LHCN-M2 (cell line): ENCODE measurements around the gene EXOC4. TPM values are rescaled to one million over a fixed set of nuclear protein-coding genes. Genes with fewer than 3 reads are reported as not detected.

Experiments used
- DNase-seq: peaks from one replicate; pipeline ENCODE4 v3.0.0-alpha.2; 2012; ENCODE audit warnings: low read depth
- total RNA-seq: library from RNA; depleted of rRNA; stranded (reverse); fragments of >200 nt; gene quantifications from 2 replicates; pipeline ENCODE4 v1.2.3, GENCODE V29; 2014

The EXOC4 gene
- total RNA-seq, 1 experiment from 2014 or later: 78.0 TPM

DNA sequence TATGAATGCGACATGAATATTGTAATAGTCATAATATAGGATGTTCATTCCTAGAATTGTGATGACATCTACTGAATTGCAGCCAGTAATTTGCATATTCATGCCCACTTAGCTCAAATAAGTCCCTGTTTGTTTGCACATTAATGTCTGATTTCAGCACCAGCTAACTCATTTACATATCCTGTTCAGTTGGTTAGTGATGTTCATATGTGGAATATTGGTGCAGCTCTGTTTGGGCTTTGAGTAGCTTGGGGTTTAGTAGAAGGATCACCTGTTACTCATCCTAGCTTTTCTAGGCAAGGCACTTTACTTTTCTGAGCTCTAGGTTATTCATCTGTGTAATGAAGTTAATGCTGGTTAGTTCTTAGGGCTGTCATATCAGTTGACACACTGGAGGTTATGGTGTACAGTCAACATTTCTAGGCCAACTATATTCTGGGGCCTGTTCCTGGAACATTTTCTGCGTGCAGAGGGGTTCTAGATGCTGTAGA is 238.4 kb downstream of the EXOC4 start:
- no peak for DNase-seq

GRCh38 chr7:133491846-133492652 is 239.2 kb downstream of the EXOC4 start:
- no peak for DNase-seq

DNA sequence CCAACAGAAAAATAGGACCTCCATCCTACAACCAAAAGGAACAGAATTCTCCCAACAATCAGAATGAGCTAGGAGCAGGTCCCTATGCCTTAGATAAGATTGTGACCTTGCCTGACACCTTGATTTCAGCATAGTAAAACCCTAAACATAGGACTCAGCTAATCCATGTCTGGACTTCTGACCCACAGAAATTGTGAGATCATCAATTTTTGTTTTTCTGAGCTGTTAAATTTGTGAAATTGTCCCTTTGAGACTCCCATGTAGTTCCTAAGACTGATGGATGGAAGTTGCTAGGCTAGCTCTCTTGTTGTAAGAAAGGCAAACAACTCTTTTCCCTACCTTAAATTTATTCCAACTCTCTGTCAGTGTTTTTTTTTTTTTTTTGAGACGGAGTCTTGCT is 244.2 kb downstream of the EXOC4 start:
- DNase-seq: no peak

- DNase-seq: no peak
Observed at GRCh38 chr7:133501771-133502170, 248.9 kb downstream of the EXOC4 start.

GRCh38 chr7:133502498-133502897 is 249.6 kb downstream of the EXOC4 start:
- DNase-seq: no peak

DNA sequence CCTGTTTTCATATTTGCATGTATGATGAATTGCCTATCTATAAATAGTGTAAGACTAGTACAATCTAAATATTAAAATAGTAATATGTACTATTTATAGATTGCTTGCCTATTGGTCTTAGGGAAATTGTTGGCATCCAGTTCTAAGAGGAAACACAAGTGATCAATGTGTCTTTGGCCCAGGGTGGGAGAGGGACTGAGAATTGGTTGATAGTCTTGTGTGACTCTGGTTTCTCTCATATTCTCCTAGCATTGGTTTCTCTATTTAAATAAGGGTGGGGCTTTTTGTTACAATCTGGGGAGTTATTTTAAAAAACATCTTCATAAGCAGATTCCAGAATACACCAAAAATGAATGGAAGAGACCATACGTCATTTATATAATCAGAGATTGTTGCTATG is 250.1 kb downstream of the EXOC4 start:
- no peak for DNase-seq

GRCh38 chr7:133504825-133505224 is 251.9 kb downstream of the EXOC4 start:
- peak; percentile 29 for DNase-seq

DNA sequence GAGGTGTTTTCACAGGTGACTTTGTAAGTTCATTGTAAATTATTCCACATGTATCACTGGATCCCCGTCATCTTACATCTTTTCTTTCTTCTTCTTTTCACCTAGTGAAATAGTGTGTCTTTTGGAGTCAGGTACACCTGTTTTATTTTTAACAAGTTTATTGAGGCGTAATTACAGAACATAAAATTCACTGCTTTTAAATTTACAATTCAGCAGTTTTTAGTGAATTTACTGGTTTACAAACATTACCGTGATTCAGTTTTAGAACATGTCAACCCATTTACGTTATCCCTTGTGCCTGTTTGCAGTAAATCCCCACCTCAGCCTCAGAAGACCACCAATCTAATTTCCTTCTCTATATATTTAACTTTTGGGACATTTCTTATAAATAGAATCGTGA is 256.9 kb downstream of the EXOC4 start:
- DNase-seq: no peak

DNA sequence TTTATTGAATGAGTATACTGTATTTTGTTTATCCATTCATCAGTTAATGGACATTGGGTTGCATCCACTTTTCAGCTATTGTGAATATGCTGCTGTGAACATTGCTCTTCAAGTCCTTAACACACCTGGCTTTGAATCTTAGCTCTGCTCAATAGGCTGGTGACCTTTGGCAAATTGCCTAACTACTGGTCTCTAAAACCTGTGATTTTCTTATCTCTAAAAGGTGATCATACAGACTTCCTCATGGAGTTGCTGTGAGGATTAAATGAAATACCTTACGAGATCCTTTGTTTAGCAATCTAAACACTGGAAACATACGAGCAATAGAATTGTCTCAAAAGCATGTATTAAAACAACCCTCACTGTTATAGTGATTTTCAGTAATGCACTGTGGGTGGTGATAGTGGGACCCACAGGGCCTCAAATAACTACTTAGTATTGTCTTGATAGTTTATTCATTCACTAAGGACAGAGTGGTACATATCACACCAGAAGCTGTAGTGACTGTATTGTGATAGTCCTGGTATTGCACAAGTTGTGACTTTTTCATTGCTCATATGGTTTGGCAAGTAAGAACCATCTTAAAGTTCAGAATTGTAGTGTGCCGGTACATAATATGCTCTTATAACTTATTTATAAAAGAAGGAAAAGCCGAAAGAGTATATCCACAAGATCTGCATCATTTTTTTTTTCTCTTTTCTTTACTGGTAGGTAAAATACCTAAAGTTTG is 257.6 kb downstream of the EXOC4 start:
- DNase-seq: peak; percentile 22

DNA sequence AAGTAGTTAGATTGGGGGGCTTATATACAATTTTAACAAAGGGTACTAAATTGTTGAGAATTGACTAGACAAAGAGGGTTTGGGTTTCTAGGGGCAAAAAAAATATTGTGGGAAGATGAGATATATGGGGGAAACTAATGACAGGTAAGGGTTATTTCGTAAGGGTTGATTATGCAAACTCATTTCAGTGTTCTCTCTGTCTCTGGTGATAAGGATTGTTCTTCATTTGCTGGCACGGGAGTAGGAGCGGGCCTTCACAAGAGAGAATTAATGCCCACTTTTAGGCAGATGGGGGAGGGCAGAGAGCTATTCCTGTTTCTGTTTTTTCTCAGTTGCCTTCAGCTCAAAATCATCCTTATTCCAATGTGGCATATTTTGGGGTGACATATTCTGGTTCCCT is 258.4 kb downstream of the EXOC4 start:
- DNase-seq: no peak

- no peak for DNase-seq
Observed at GRCh38 chr7:133511708-133512107, 258.8 kb downstream of the EXOC4 start.

- DNase-seq: peak; percentile 97
Observed at GRCh38 chr7:133512560-133512959, 259.7 kb downstream of the EXOC4 start.

DNA sequence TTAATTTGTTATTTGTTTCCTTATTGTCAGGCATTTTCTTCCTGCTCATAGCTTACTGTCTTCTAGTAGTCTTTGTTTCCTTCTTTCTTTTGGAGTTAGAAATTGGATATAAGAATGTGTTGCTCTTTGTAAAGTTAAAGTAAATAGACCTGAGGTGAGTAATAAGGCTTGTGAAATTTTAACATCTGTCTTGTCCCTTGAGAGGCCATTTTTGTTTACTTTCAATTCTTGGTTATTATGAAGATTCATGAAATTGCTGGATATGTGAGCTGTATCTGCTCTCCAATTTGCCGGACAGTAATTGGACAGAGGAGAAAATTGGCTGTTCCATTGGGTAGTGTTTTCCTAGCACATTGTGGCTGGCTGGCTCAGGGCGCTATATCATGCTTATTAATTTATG is 260.7 kb downstream of the EXOC4 start:
- peak; percentile 96 for DNase-seq

GRCh38 chr7:133514551-133514950 is 261.7 kb downstream of the EXOC4 start:
- no peak for DNase-seq

DNA sequence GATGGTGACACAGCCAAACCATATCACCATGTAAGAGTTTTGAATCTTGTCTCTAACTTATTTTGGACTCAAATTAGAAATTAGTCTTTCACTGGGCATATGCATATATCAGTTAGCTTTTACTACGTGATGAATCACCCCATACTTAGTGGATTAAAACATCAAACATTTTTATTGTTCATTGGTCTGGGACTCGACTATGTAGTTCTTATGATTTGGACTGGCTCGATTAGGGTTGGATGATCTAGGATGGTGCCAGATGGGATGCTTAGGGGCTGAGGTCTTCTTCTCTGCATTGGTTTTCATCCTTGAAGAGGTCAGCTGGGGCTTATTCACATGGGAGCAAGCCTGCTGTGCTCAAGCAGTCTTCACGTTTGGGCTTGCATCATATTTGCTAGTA is 264.9 kb downstream of the EXOC4 start:
- DNase-seq: no peak

DNA sequence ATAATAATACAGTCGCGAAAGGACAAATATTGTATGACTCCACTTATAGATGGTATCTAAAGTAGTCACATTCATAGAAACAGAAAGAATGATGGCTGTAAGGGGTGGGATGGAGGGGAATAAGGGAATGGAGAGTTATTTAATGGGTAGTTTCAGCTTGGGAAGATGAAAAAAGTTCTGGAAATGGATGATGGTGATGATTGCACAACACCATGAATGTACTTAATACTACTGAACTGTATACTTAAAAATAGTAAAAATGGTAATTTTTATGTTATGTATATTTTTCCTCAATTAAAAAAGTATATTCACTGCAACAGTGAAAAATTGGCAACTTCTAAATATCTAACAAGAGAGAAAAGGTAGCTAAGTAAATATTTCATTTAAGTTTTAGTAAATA is 265.8 kb downstream of the EXOC4 start:
- no peak for DNase-seq

DNA sequence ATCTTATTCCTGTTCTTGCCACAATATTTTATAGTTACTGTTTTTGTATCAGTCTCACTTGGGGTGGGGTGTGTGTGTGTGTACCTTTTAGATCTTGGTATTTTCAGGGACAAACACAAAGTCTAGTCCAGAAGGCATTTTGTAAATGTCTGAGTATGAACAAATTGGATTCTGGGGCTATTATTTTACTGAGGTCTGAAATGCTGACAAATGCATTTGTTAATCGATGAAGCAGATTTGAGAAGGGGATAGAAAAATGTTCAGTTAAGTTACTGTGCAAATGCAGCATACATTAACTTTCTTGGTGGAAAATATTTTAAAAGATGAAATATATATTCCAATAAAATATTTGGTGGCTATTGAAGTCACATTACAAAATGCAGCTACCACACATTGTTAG is 267.4 kb downstream of the EXOC4 start:
- no peak for DNase-seq

DNA sequence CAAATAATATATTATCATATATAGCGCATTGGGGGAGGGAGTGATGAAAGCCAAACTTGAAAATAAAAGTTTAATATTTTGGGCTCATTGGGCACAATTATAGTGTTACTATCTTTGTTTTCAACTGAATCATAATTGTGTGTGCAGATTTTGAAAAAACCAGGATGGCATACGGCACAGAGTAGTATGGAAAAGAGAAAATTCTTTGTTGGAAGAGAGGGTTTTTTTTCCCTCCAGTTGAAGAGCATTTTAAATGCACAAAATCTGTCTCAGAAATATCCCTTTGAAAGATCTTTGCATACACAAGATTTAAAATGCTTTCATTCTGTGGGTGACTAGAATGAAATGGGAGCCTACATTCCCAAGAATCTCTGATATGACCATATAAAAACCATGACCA is 269.6 kb downstream of the EXOC4 start:
- DNase-seq: no peak

DNA sequence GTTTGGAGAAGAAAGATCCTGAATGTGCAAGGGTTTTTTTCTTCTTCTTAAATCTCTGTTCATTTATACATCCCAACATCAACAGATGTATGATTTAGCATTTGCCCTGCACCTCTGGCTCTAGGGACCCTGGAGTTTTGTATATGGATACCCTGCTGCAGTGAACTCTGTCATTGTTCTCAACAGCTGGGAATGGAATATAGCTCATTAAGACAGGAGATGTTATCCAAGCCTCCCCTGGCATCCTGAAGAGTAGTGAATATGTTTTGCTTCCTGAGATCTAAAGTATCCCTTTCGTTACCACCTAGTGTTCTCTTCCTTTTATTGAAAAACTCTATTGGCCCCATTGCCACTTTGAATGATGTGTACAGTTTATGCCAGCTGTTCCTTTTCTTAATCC is 275.9 kb downstream of the EXOC4 start:
- peak; percentile 23 for DNase-seq

DNA sequence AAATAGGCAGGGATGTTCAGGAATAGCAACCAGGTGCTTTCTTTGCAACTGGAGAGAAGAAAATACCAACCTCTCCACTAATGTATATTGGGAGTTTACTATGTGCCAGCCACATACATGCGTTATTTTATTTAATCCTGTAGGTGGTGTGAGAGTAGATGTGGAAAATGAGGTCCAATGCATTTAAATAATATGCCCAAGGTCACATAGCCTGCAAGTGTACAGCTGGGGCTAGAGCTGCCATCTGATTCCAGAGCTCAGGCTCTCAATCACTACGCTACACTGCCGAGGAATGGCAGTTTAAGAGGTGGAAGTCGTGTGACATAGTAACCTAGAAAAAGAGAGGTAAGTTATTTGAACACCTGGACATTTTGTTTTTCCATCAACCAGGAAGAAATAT is 277.0 kb downstream of the EXOC4 start:
- DNase-seq: no peak

DNA sequence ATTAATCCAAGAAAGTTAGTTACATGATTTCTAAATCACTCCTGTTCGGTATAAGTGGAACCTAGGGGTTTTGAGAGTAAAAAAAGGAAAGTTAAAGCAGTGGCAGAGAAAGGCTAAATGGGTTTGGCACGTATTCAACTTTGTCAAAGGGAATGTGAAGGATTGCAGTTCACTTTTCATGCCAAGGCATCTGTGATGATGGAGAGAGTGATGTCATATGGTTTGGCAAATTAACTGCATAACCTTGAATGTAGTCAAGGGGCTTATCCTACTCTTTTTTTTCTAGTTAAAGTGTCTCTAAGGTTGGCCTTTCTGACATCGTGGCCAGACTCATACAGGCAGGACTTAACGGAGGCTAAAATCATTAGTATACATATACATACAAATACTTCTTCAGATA is 277.8 kb downstream of the EXOC4 start:
- peak; percentile 67 for DNase-seq

GRCh38 chr7:133534816-133535215 is 281.9 kb downstream of the EXOC4 start:
- no peak for DNase-seq

DNA sequence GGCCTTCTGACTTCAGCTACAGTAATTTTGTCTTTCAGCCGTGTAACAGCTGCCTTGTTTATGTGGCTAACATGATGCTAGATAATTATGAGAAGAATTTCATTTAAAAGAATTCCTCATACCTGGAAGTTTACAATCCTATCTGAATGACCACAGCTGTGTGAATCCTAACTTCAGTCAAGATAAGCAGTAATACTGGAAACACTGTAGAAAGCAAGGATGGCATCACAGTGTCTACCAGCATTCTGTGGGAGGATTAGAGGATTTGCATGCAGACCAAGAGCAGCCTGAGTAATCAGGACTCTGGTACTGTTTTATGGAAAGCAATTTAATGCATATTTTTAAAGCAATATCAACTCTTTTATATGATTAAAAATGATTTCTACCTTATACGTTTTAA is 282.4 kb downstream of the EXOC4 start:
- peak; percentile 42 for DNase-seq
